ENCODE data around the gene CSTPP1.

Gene CSTPP1

DNA sequence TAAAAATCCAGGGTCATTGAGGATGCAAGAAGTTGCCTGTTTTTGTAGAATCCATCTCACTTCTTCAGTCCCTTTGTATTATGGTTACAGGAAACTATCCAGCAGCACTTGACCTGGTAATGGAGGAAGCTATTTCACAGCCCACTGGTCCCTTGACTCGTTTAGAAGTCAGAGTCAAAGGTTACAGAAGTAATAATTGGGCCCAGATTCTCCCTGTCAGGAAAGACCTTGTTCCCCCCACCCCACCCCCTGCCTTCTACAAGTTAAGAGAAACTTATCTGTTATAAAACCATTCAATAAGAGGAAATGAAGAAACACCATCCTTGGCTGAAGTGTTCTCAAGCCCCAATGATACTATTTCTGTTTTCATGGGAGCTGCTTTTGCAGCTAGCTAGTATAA, 65.8 kb downstream of the CSTPP1 start:
- TF ChIP-seq Cebpa-rat (IDR thresholded peaks at IDR 0.05) = no peak
- no peaks in the 10 kb centered on the region for H4K20me1 ChIP-seq
- peak overlapping the region; percentile 63 to 78 (median 67) for H3K4me2 ChIP-seq
- peaks cover 0 to 16% (median 12%) of the 10 kb centered on the region in 11 experiments; a peak in 14 of 22 replicates for H3K36me3 ChIP-seq
- no peaks in the 10 kb centered on the region for H3K27me3 ChIP-seq
- 0 out of 22 replicates have a peak overlapping the region, but pooled peaks of 1 of the 11 experiments have one; percentile 49 for H3K27ac ChIP-seq
- no peak overlapping the region for H3K4me3 ChIP-seq
- H3K9me3 ChIP-seq (replicated peaks in 1 of 11) = peaks cover 0 to 14% (median 6%) of the 10 kb centered on the region in 11 experiments; a peak in 8 of 22 replicates
- peaks cover 46 to 67% (median 56%) of the 10 kb centered on the region in 10 experiments for H3K4me1 ChIP-seq
- no peak overlapping the region for H3K9ac ChIP-seq

DNA sequence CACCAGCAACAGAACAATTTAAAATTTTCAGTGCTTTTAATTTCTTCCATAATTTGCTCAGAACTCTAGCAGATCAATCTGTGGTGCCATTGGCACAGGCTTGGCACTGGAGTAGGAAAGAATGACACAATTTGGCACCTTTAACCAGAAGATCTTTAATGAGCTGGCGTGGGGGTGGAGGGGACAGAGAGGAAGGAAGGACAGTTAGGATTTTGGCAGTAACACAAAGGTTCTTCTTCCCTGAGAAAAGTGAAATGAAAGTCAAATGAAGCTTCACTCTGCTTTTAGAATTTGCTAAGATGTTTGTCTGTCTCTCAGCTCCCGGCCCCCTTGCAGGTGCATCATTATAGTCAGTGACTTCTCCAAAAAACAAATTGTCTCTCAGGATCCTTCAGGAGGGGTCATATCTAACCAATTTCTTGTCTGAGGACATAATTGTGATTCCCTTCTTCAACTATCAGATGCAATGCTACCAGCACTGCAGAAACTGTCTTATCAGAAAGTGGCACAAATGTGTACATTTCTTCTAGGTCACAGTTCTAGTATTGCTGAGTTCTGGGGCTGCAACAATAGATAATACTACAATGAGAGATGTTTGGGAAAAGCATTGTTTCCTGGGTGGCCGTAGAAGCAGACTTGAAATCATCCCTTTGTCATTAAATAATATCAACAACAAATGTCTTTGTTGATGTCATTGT, 66.8 kb downstream of the CSTPP1 start:
- Histone ChIP-seq H3K9ac (no peak overlapping the region), H3K4me1 (peaks cover 46 to 67% (median 56%) of the 10 kb centered on the region in 10 experiments), H4K20me1 (no peaks in the 10 kb centered on the region), H3K36me3 (peaks cover 0 to 7% (median 5%) of the 10 kb centered on the region in 11 experiments; a peak in 10 of 22 replicates), H3K27me3 (no peaks in the 10 kb centered on the region), H3K4me2 (peak overlapping the region; percentile 63 to 78 (median 67)), H3K27ac (peak overlapping the region in 5 of 11 experiments; percentile 0 to 49 (median 19); a peak in 4 of 22 replicates), H3K9me3 (replicated peaks in 1 of 11) (peaks cover 0 to 6% (median 1%) of the 10 kb centered on the region in 11 experiments; a peak in 3 of 22 replicates), H3K4me3 (no peak overlapping the region)
- no peak for TF ChIP-seq Cebpa-rat (IDR thresholded peaks at IDR 0.05)

DNA sequence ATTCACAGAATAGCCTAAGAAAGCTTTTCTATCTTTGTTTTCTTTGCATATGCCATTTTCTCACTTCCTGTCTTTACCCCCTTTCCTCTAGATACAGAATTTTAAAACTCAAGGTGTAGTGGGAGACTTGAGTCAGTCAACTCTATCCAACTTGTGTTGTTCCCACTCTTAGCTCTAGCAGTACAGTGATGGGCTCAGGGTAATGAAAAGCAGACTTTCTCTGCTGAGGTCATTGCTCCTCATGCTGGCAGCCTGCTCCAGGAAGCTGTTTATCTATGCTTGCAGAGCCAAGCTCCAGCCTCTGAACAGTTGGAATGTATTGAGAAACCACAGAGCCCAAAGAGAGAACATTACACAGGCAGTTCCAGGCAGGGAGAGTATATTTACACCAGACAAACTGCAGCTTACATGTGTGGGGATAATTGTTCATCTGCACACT, 68.1 kb downstream of the CSTPP1 start:
- Histone ChIP-seq H3K9ac (no peak overlapping the region; a peak in 1 of 22 replicates), H3K4me1 (peaks cover 42 to 59% (median 52%) of the 10 kb centered on the region in 10 experiments), H3K4me2 (peak overlapping the region; percentile 6 to 78 (median 66); a peak in 21 of 22 replicates), H3K27ac (peak overlapping the region in 1 of 11 experiments; percentile 28; a peak in 2 of 22 replicates), H3K4me3 (no peak overlapping the region), H3K9me3 (replicated peaks in 1 of 11) (no peaks in the 10 kb centered on the region; a peak in 1 of 22 replicates), H3K27me3 (no peaks in the 10 kb centered on the region), H3K36me3 (no peaks in the 10 kb centered on the region), H4K20me1 (no peaks in the 10 kb centered on the region)
- TF ChIP-seq Cebpa-rat (IDR thresholded peaks at IDR 0.05) = no peak

DNA sequence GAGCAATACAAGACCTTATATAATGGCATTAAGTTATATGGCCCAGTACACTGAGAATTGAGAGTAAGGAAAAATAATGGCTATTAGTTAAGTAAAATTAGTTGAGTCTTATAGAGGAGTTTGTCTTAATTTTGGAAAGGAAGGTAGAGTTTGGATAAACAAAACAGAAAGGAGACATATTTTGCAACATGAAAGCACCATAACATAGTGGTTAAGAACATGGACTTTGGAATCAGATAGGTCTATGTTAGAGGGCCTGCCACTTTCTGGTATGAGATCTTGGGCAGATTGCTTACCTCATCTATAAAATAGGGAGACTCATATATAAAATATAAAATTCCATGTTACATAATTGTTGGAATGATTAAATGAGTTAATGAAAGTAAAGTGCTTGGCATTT, 68.9 kb downstream of the CSTPP1 start:
- no peak for TF ChIP-seq Cebpa-rat (IDR thresholded peaks at IDR 0.05)
- no peak overlapping the region for H3K9ac ChIP-seq
- H3K4me3 ChIP-seq = no peak overlapping the region

DNA sequence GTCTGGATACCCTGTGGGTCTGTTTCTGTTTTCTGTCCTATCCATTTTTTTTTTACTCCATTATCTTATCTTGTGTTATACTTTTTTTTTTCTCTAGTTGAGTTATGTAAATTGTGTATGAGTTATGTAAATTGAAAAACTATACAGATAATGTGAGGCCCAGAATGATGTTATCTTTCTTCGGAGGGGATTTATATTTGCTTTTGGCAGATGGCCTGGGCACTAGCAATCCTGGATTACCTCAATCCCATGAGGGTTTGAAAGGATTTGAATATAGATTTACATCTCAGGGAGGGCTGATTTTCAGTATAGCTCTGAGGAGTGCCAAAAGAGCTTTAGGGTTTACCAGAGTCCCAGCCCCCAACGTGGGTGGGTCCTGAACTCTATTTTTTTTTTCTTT, 71.0 kb downstream of the CSTPP1 start:
- Histone ChIP-seq H3K27me3 (no peaks in the 10 kb centered on the region), H3K36me3 (no peaks in the 10 kb centered on the region), H3K9ac (no peak overlapping the region), H3K4me1 (peaks cover 25 to 30% (median 28%) of the 10 kb centered on the region in 10 experiments), H3K4me2 (no peak overlapping the region), H3K4me3 (no peak overlapping the region), H3K9me3 (replicated peaks in 1 of 11) (no peaks in the 10 kb centered on the region; a peak in 1 of 22 replicates), H4K20me1 (no peaks in the 10 kb centered on the region), H3K27ac (no peak overlapping the region)
- TF ChIP-seq Cebpa-rat (IDR thresholded peaks at IDR 0.05) = no peak

More for the DNA sequence above, 68.9 kb downstream of the CSTPP1 start:
- Histone ChIP-seq H4K20me1 (no peaks in the 10 kb centered on the region), H3K36me3 (no peaks in the 10 kb centered on the region), H3K4me1 (peaks cover 36 to 50% (median 43%) of the 10 kb centered on the region in 10 experiments), H3K4me2 (no peak overlapping the region; a peak in 2 of 22 replicates), H3K9me3 (replicated peaks in 1 of 11) (no peaks in the 10 kb centered on the region; a peak in 1 of 22 replicates), H3K27me3 (no peaks in the 10 kb centered on the region), H3K27ac (no peak overlapping the region)

DNA sequence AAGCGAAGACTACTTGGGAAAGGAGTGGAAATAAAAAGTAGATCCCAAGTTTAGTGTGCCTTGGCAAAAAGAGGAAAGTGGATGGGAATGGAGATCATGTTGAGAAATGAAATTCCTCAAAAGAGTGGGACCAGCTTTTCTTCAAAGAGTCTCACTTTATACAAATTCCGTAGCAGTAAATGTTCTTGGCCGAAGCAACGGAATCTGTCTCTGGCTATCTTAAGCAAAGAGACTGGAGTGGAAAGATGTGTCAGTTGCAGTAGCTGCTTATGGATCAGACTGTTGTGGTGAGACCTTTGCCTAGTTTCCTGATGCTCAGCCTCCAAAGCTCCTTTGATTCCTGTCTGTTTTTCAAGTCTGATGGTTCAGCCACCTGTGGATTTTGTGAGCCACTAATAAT, 73.6 kb downstream of the CSTPP1 start:
- no peak for TF ChIP-seq Cebpa-rat (IDR thresholded peaks at IDR 0.05)
- no peaks in the 10 kb centered on the region for H3K36me3 ChIP-seq
- H3K4me3 ChIP-seq = no peak overlapping the region
- H3K4me2 ChIP-seq = no peak overlapping the region
- peaks cover 0 to 11% (median 2%) of the 10 kb centered on the region in 10 experiments; a peak in 10 of 20 replicates for H3K4me1 ChIP-seq
- H3K27ac ChIP-seq = no peak overlapping the region
- H4K20me1 ChIP-seq = no peaks in the 10 kb centered on the region
- no peaks in the 10 kb centered on the region for H3K27me3 ChIP-seq
- H3K9me3 ChIP-seq (replicated peaks in 1 of 11) = no peaks in the 10 kb centered on the region; a peak in 1 of 22 replicates
- no peak overlapping the region for H3K9ac ChIP-seq

DNA sequence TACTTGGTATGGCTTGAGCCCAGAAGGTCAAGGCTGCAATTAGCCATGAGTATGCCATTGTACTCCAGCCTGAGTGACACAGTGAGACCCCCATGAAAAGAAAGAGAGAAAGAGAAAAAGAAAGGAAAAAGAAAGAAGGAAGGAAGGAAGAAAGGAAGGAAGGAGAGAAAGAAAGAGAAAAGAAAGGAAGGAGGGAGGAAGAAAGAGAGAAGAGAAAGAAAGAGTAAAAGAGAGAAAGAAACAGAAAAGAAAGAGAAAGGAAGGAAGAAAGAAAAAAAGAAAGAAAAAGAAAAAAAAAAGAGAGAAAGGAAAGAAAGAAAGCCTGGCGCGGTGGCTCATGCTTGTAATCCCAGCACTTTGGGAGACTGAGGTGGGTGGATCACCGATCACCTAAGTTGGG, 77.5 kb downstream of the CSTPP1 start:
- TF ChIP-seq Cebpa-rat (IDR thresholded peaks at IDR 0.05) = no peak
- Histone ChIP-seq H3K9me3 (replicated peaks in 1 of 11) (peaks cover 0 to 12% (median 5%) of the 10 kb centered on the region in 11 experiments; a peak in 8 of 22 replicates), H3K4me2 (no peak overlapping the region), H3K9ac (no peak overlapping the region), H3K4me1 (0 out of 20 replicates have a peak, but pooled peaks cover 0 to 7% (median 0%) of the 10 kb centered on the region in 10 experiments), H3K27ac (no peak overlapping the region), H4K20me1 (no peaks in the 10 kb centered on the region), H3K4me3 (no peak overlapping the region), H3K27me3 (no peaks in the 10 kb centered on the region), H3K36me3 (no peaks in the 10 kb centered on the region; a peak in 1 of 22 replicates)

DNA sequence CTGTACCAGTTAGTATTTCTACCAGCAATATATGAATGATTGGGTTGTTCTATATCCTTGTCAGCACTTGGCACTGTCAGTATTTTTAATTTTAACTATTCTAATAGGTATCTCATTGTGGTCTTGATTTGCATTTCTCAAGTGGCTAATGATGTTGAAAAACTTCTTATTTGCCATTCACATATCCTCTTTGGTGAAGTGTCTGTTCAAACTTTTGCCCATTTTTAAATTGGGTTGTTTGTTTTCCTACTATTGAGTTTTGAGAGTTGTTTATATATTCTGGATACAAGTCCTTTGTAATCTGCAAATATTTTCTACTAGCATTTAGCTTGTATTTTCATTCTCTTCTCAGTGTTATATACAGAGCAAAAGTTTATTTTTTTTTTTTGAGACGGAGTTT, 82.1 kb downstream of the CSTPP1 start:
- H3K9ac ChIP-seq = no peak overlapping the region
- no peak overlapping the region for H3K4me3 ChIP-seq
- H3K36me3 ChIP-seq = no peaks in the 10 kb centered on the region; a peak in 1 of 22 replicates
- H3K4me2 ChIP-seq = no peak overlapping the region
- H3K27me3 ChIP-seq = no peaks in the 10 kb centered on the region
- peaks cover 0 to 12% (median 5%) of the 10 kb centered on the region in 11 experiments; a peak in 8 of 22 replicates for H3K9me3 ChIP-seq (replicated peaks in 1 of 11)
- H4K20me1 ChIP-seq = no peaks in the 10 kb centered on the region; a peak in 1 of 22 replicates
- no peak for TF ChIP-seq Cebpa-rat (IDR thresholded peaks at IDR 0.05)
- H3K4me1 ChIP-seq = 0 out of 20 replicates have a peak, but pooled peaks cover 0 to 7% (median 0%) of the 10 kb centered on the region in 10 experiments
- no peak overlapping the region for H3K27ac ChIP-seq

DNA sequence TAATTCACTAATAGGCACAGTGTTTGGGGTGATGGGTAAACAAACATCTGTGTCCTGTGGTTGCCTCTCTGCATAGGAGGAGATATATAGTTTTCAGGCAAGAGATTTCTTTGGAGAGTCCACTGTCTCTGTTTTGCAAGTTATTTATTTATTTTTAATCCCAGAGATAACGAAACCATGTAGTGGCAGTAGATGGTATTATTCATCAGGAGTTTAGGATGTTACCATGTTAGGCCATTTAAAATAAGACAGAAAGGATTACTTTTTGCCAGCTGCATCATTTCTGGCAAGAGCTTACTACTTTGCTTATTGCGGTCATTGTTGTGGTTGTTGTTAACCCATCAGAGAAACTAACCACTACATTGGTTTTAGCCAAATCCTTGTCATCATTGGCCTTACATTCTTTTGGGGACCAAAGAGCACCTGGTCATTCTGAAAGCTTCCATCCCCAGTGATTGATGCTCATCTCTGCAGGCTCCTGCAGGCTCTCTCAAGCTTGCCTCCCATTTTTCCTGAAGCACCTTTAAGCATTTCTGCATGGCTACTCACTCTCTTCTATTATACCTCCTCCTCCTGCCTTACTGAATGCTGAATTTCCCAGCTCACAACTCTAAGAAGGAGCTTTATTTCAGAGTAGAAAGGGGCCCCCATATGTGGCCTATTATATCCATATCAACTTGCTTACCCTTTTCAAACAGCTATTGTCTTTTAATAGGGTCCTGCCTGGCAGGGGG, 84.4 kb downstream of the CSTPP1 start:
- Histone ChIP-seq H3K27me3 (no peaks in the 10 kb centered on the region), H3K4me3 (no peak overlapping the region), H3K9me3 (replicated peaks in 1 of 11) (peaks cover 0 to 12% (median 5%) of the 10 kb centered on the region in 11 experiments; a peak in 8 of 22 replicates), H3K4me1 (no peaks in the 10 kb centered on the region), H3K4me2 (no peak overlapping the region), H3K36me3 (no peaks in the 10 kb centered on the region; a peak in 1 of 22 replicates), H4K20me1 (no peaks in the 10 kb centered on the region; a peak in 1 of 22 replicates), H3K9ac (no peak overlapping the region), H3K27ac (no peak overlapping the region)
- TF ChIP-seq Cebpa-rat (IDR thresholded peaks at IDR 0.05) = no peak
